ENCODE data around the gene RELN.

DNA sequence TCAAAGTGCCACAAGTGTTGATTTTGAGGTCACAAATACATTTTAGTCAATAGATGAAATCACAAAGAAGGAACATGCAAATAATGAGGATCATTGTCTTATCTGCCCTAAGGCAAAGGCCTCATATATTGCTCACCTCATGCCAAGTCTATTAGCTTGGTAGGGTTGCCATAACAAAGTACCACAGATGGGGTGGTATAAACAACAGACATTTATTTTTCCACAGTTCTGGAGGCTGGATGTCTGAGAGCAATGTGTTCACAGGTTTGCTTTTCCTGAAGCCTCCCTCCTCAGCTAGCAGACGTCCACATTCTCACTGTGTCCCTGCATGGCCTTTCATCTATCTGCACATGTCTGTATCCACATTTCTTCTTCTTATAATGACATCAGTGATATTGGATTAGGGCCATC, 59.6 kb downstream of the RELN start:
- TF ChIP-seq CTCF (IDR thresholded peaks at IDR 0.05) (no peak), POLR2AphosphoS5 (IDR thresholded peaks at IDR 0.05) (peak; percentile 50), POLR2A (IDR thresholded peaks at IDR 0.05) (no peak)
